ENCODE results near the gene DUSP23.

The DUSP23 gene

DNA sequence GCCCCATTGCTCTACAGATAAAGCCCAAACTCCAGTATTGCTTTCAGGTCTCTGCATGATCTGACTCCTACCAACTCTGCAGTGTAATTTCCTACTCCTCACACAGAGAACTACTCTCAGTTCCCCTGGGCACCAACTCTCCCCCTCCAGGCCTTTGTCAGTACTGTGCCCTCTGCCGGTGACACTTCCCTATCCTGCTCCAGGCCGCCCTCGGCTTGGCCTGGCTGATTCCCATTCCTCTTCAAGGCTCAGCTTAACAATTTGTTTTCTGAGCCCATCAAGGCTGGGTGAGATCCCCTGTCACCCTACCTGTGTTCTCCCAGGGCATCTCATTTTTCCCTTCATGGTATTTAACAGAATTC lies 48.5 kb downstream of the DUSP23 start:
- DNase-seq = peak; percentile 43

DNA sequence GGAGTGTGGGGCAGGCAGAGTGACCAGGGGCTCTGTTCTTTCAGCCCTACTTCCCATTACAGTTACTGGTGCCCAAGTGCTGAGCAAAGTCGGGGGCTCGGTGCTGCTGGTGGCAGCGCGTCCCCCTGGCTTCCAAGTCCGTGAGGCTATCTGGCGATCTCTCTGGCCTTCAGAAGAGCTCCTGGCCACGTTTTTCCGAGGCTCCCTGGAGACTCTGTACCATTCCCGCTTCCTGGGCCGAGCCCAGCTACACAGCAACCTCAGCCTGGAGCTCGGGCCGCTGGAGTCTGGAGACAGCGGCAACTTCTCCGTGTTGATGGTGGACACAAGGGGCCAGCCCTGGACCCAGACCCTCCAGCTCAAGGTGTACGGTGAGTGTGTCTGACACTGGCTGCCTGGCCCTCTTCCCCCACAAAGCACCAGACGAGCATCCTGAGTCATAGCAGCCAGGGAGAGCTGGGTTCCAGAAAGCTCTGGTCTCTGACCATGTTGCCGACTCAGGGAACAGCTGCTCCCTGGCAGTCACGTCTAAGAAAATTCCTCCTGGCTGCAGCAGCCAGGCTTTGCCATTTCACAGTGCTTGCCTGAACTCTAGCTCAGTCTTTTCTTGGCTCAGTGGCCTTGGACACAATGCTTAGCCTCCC lies 49.2 kb downstream of the DUSP23 start:
- DNase-seq = no peak

DNA sequence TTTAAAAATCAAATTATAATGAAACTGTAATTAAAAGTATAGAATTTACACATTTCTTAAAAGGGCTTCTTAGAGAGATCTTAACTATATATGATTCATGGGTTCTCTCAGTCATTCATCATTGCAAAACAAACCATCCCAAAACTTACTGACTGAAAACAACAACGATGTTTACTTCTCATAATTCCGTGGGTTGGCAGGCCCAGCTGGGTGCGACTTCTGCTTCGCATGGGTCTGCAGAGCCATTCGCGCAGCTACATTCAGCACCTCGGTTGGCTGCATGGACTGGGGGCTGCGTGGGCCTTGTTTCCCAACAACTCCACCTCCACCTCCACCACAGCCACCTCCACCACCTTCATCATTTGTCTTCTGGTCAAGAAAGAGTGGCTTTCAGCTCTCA lies 50.0 kb downstream of the DUSP23 start:
- DNase-seq = no peak

DNA sequence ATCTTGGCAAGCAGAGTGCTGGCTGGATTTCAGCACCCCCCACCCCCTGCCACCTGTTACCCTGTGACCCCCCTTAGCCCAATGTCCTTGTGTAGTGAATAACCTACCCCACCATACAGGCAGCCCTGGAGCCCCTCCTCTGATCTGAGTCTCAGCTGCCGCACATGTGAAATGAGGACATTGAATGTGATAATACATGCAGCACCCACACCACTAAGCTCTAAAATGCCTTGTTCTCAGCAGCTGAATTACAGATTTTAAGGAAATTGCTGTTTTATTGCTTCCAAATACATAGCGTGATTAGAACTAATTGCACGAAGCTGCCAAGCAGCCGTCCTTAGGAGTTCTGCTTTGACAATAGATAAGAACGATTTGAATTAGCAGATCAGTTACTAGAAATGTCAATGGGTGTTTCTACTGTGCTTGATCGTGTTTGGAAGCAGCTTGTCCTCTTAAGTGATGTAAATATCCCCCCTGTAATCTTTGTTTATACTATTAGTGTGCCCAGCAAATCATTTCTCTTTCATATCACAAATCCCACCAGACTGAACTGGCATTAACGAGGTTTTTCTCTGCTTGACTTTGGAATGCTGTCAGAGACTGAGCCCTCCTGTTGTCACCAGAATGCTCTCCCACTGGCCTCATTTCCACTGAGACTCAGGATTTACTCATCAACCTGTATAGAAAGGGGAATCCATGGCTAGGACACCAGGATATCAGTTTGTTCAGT lies 50.8 kb downstream of the DUSP23 start:
- no peak for DNase-seq

All from CD4-positive, alpha-beta T cell treated with Interferon gamma for 1 hour (primary cell).